Kidney (tissue), 14 donors: ENCODE results near the gene GPD1. TPM values are rescaled to one million over a fixed set of nuclear protein-coding genes. Genes with fewer than 3 reads are reported as not detected.

Experiments used
- DNase-seq, 5 donors: peaks; one replicate each; pipeline ENCODE4 v3.0.0-alpha.2; 2013 to 2020
- FAIRE-seq: peaks from 2 replicates; lab custom pipeline; 2012; peaks lifted over from hg19 to GRCh38; lab: Jason Lieb, UNC
- H3K27ac ChIP-seq, 2 donors: one replicate each; pipeline ENCODE4 v1.7.0; 2013; ENCODE audit warnings: low read depth in 2 of 2, low read length in 2 of 2, inconsistent platforms in 1 of 2
- H3K27me3 ChIP-seq: one replicate; pipeline ENCODE4 v1.7.1; 2013; ENCODE audit warnings: low read length, inconsistent platforms; ENCODE audit not compliant: control insufficient read depth, insufficient read depth
- H3K36me3 ChIP-seq, 3 donors: one replicate each; pipeline versions ENCODE4 v1.7.0 to v1.7.1; 2013; ENCODE audit warnings: low read length in 3 of 3, control low read depth in 1 of 3, inconsistent platforms in 1 of 3; ENCODE audit not compliant: insufficient read depth in 3 of 3, control insufficient read depth in 2 of 3
- H3K4me1 ChIP-seq, 3 donors: one replicate each; pipeline versions ENCODE4 v1.7.0 to v1.7.1; 2013; ENCODE audit warnings: low read length in 3 of 3, inconsistent platforms in 1 of 3, low read depth in 1 of 3; ENCODE audit not compliant: control insufficient read depth in 2 of 3, insufficient read depth in 2 of 3
- H3K4me3 ChIP-seq, 3 donors: one replicate each; pipeline versions ENCODE4 v1.7.0 to v1.8.1; 2013; ENCODE audit warnings: low read length in 3 of 3, control low read depth in 1 of 3, inconsistent platforms in 1 of 3
- H3K9ac ChIP-seq, 3 donors: one replicate each; pipeline versions ENCODE4 v1.7.0 to v1.7.1; 2013; ENCODE audit warnings: low read length in 3 of 3, control low read depth in 1 of 3, inconsistent platforms in 1 of 3
- H3K9me3 ChIP-seq, 3 donors: one replicate each; pipeline versions ENCODE4 v1.7.0 to v1.7.1; 2013; ENCODE audit warnings: low read length in 3 of 3, control low read depth in 1 of 3, inconsistent platforms in 1 of 3; ENCODE audit not compliant: control insufficient read depth in 2 of 3, insufficient read depth in 1 of 3
- CTCF ChIP-seq: IDR thresholded peaks from 3 replicates; pipeline ENCODE4 v1.5.1; 2012; ENCODE audit warnings: mild to moderate bottlenecking, moderate library complexity, borderline replicate concordance; ENCODE audit not compliant: insufficient read depth; ENCODE audit errors: extremely low read depth
- intact Hi-C: fragments of 100-400 bp; cut with DNase I; formaldehyde crosslinking; loops from one replicate; pipeline ENCODE4 v1.11.1; 2022
- polyA plus RNA-seq: library from polyadenylated mRNA; stranded (reverse); fragments of 350-450 nt; fragmentation: Illumina TruSeq; extraction: RNeasy Lipid Tissue Mini Kit (QIAGEN cat#74804); gene quantifications from one replicate; pipeline ENCODE4 v1.2.3, GENCODE V29; 2014; ENCODE audit warnings: low read depth, low replicate concordance; ENCODE audit not compliant: insufficient read depth
- total RNA-seq: library from RNA; stranded (reverse); fragmentation: NEBNext Ultra II Directional; extraction: Animal tissue kit (Norgen Biotek cat#: 25700); gene quantifications from one replicate; pipeline ENCODE4 v1.2.1, GENCODE V29; 2021
- donor health status: control.
- donor health status: control.
- donor health status: control.
- donor health status: control.
- donor health status: control.
- donor health status: DM: yes; HTN: yes; CAD: no.
- donor health status: Normal renal cell carcinoma (clear cell type).

GPD1 gene
- total and polyA plus RNA-seq, 2 donors from 2014 or later: 15.1 to 139 TPM

GRCh38 chr12:50129290-50129689 lies 25.5 kb downstream of the GPD1 start:
- no peaks in the 10 kb centered on the region for H3K27me3 ChIP-seq
- FAIRE-seq (no peak), DNase-seq (no peak)
- intact Hi-C loops: no loop called here
- no peak for TF ChIP-seq CTCF
- no peak overlapping the region for H3K27ac ChIP-seq
- no peak overlapping the region for H3K4me3 ChIP-seq
- H3K36me3 ChIP-seq: peaks cover 10 to 23% (median 15%) of the 10 kb centered on the region in 3 donors
- no peaks in the 10 kb centered on the region for H3K9me3 ChIP-seq
- peaks cover 0 to 4% (median 0%) of the 10 kb centered on the region in 3 donors for H3K4me1 ChIP-seq
- H3K9ac ChIP-seq: no peak overlapping the region

- H3K27me3 ChIP-seq: no peaks in the 10 kb centered on the region
- peaks cover 14 to 29% (median 19%) of the 10 kb centered on the region in 3 donors for H3K36me3 ChIP-seq
- H3K9me3 ChIP-seq: no peaks in the 10 kb centered on the region
- intact Hi-C loops: no loop called here
- H3K9ac ChIP-seq: no peak overlapping the region
- DNase-seq (peak in 2 of 5 donors; percentile 45 to 47), FAIRE-seq (no peak)
- no peak overlapping the region for H3K4me3 ChIP-seq
- peaks cover 0 to 4% (median 0%) of the 10 kb centered on the region in 3 donors for H3K4me1 ChIP-seq
- TF ChIP-seq CTCF: peak; percentile 54
- no peak overlapping the region for H3K27ac ChIP-seq
Measured at GRCh38 chr12:50132505-50133135, 28.8 kb downstream of the GPD1 start.

GRCh38 chr12:50142993-50143392 lies 39.2 kb downstream of the GPD1 start:
- DNase-seq (no peak), FAIRE-seq (no peak)
- Histone ChIP-seq H3K4me3 (no peak overlapping the region), H3K9me3 (no peaks in the 10 kb centered on the region), H3K4me1 (no peaks in the 10 kb centered on the region), H3K27me3 (no peaks in the 10 kb centered on the region), H3K9ac (no peak overlapping the region), H3K27ac (no peak overlapping the region), H3K36me3 (no peaks in the 10 kb centered on the region)
- intact Hi-C loops: no loop called here
- TF ChIP-seq CTCF: no peak

- FAIRE-seq (no peak), DNase-seq (no peak)
- H3K27me3 ChIP-seq: no peaks in the 10 kb centered on the region
- H3K9me3 ChIP-seq: no peaks in the 10 kb centered on the region
- no peak for TF ChIP-seq CTCF
- H3K36me3 ChIP-seq: no peaks in the 10 kb centered on the region
- H3K4me1 ChIP-seq: no peaks in the 10 kb centered on the region
- H3K9ac ChIP-seq: no peak overlapping the region
- intact Hi-C loops: no loop called here
- H3K27ac ChIP-seq: no peak overlapping the region
- no peak overlapping the region for H3K4me3 ChIP-seq
Measured at GRCh38 chr12:50145439-50145838, 41.6 kb downstream of the GPD1 start.
